HepG2 (cell line): ENCODE data around the gene BCAM. TPM values are rescaled to one million over a fixed set of nuclear protein-coding genes. Genes with fewer than 3 reads are reported as not detected.
A peak's percentile ranks its signal among the peaks of the same experiment; 100 is the strongest.

Source experiments
- ATF2 ChIP-seq: sonication (generic); formaldehyde crosslinking; IDR thresholded peaks from 2 replicates; pipeline ENCODE4 v1.4.0; 2020; ENCODE audit warnings: missing genetic modification reagents
- GRHL1 ChIP-seq: sonication (generic); formaldehyde crosslinking; conservative IDR thresholded peaks from 2 replicates; pipeline ENCODE4 v1.8.0; 2022; ENCODE audit warnings: missing genetic modification reagents
- MAZ ChIP-seq, 2 experiments: sonication (generic) in 1 of 2; formaldehyde crosslinking in 1 of 2; IDR thresholded peaks; 2 replicates each; pipeline versions ENCODE4 v1.5.0 to v1.6.1; 2012 to 2020; ENCODE audit warnings: low read depth in 2 of 2, mild to moderate bottlenecking in 2 of 2, borderline replicate concordance in 1 of 2, improper control_type of control experiment in 1 of 2, low read length in 1 of 2, missing genetic modification reagents in 1 of 2, moderate library complexity in 1 of 2
- MED8 ChIP-seq: sonication (generic); formaldehyde crosslinking; IDR thresholded peaks from 2 replicates; pipeline ENCODE4 v1.8.1; 2023; ENCODE audit warnings: mild to moderate bottlenecking, missing genetic modification reagents; ENCODE audit not compliant: insufficient replicate concordance
- NFATC3 ChIP-seq: sonication (generic); formaldehyde crosslinking; IDR thresholded peaks from 2 replicates; pipeline ENCODE4 v1.5.1; 2020; ENCODE audit warnings: mild to moderate bottlenecking, missing genetic modification reagents
- RFXAP ChIP-seq: sonication (generic); formaldehyde crosslinking; IDR thresholded peaks from 2 replicates; pipeline ENCODE4 v1.4.0; 2020; ENCODE audit warnings: missing genetic modification reagents, borderline replicate concordance
- SIN3A ChIP-seq: IDR thresholded peaks from 2 replicates; pipeline ENCODE4 v1.6.1; 2011; ENCODE audit warnings: low read depth, mild to moderate bottlenecking, control low read depth, low read length, borderline replicate concordance
- SOX5 ChIP-seq: IDR thresholded peaks from 2 replicates; pipeline ENCODE4 v1.6.1; 2016; ENCODE audit warnings: borderline replicate concordance
- ZNF687 ChIP-seq: sonication (generic); formaldehyde crosslinking; IDR thresholded peaks from 2 replicates; pipeline ENCODE4 v1.5.1; 2020; ENCODE audit warnings: mild to moderate bottlenecking, missing genetic modification reagents, moderate library complexity
- ZNF710 ChIP-seq: sonication (generic); formaldehyde crosslinking; IDR thresholded peaks from 2 replicates; pipeline ENCODE4 v1.5.0; 2020; ENCODE audit warnings: mild to moderate bottlenecking, missing genetic modification reagents, borderline replicate concordance
- polyA plus RNA-seq, 8 experiments: library from polyadenylated mRNA; depleted of rRNA in 3 of 8; stranded (reverse) in 7 of 8; unstranded in 1 of 8; fragments of >200 nt; fragmentation: Illumina TruSeq in 4 of 8; extraction: Trizol in 4 of 8; gene quantifications; 2 replicates each; pipeline versions ENCODE4 v1.2.1 to v1.2.3, GENCODE V29; 2011 to 2016; ENCODE audit warnings: low read depth in 4 of 8, missing spikeins in 1 of 8, mixed read lengths in 1 of 8; ENCODE audit not compliant: insufficient read depth in 1 of 8
- total RNA-seq, 5 experiments: library from RNA; depleted of rRNA; stranded (reverse); fragments of >200 nt; fragmentation: Illumina TruSeq; extraction: Trizol; gene quantifications; 2 replicates each; pipeline ENCODE4 v1.2.3, GENCODE V29; 2016; ENCODE audit warnings: low read depth in 1 of 5

The BCAM gene
- total and polyA plus RNA-seq, 2 of the 13 experiments (the other 11 are each of a cell fraction or from before 2014, with no cell fraction given) = 51.2 to 62.7 TPM

GRCh38 chr19:44808463-44809371, at the start of gene BCAM (continued):
- TF ChIP-seq NFATC3 (CRISPR knock-in tag) (0 out of 2 replicates have a peak, but pooled peaks have one; percentile 39), SIN3A (peak; percentile 47; the same call in 1 of the 2 replicates), GRHL1 (CRISPR knock-in tag) (no peak), ZNF710 (CRISPR knock-in tag) (peak; percentile 70; the same call in 1 of the 2 replicates), SOX5 (CRISPR knock-in tag) (peak; percentile 24; the same call in 1 of the 2 replicates), MAZ (IDR thresholded peaks at IDR 0.05; ENCODE audit: borderline replicate concordance, low read depth, low read length) (peak; percentile 14; the same call in 1 of the 2 replicates), MAZ (CRISPR knock-in tag; IDR thresholded peaks at IDR 0.05; ENCODE audit: low read depth) (peak; percentile 62; the same call in 1 of the 2 replicates), ZNF687 (CRISPR knock-in tag) (peak; percentile 82), MED8 (CRISPR knock-in tag) (peak; percentile 78), ATF2 (CRISPR knock-in tag) (0 out of 2 replicates have a peak, but pooled peaks have one; percentile 39), RFXAP (peak; percentile 47; the same call in 1 of the 2 replicates)
